Stimulated activated naive CD8-positive, alpha-beta T cell treated with anti-CD3 and anti-CD28 coated beads, Interleukin-15, Interleukin-2, amounts not matched to agents 100 ng/mL and 50 ng/mL, for 24 hours (primary cell): ENCODE data around the gene TRIM32.

Experiments
- H3K27ac Mint-ChIP-seq: one replicate; pipeline ENCODE4 v1.8.0; 2021; ENCODE audit warnings: mild to moderate bottlenecking, mixed read lengths
- H3K27me3 Mint-ChIP-seq: one replicate; pipeline ENCODE4 v1.8.0; 2021; ENCODE audit warnings: mixed read lengths
- H3K36me3 Mint-ChIP-seq: one replicate; pipeline ENCODE4 v1.8.0; 2021; ENCODE audit warnings: low read depth, mixed read lengths
- H3K4me1 Mint-ChIP-seq: one replicate; pipeline ENCODE4 v1.8.0; 2021; ENCODE audit warnings: low read depth, mixed read lengths
- H3K4me3 Mint-ChIP-seq: one replicate; pipeline ENCODE4 v1.8.0; 2021; ENCODE audit warnings: mild to moderate bottlenecking, mixed read lengths
- H3K9me3 Mint-ChIP-seq: one replicate; pipeline ENCODE4 v1.8.0; 2021; ENCODE audit warnings: mixed read lengths

The TRIM32 gene, protein sequence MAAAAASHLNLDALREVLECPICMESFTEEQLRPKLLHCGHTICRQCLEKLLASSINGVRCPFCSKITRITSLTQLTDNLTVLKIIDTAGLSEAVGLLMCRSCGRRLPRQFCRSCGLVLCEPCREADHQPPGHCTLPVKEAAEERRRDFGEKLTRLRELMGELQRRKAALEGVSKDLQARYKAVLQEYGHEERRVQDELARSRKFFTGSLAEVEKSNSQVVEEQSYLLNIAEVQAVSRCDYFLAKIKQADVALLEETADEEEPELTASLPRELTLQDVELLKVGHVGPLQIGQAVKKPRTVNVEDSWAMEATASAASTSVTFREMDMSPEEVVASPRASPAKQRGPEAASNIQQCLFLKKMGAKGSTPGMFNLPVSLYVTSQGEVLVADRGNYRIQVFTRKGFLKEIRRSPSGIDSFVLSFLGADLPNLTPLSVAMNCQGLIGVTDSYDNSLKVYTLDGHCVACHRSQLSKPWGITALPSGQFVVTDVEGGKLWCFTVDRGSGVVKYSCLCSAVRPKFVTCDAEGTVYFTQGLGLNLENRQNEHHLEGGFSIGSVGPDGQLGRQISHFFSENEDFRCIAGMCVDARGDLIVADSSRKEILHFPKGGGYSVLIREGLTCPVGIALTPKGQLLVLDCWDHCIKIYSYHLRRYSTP

DNA sequence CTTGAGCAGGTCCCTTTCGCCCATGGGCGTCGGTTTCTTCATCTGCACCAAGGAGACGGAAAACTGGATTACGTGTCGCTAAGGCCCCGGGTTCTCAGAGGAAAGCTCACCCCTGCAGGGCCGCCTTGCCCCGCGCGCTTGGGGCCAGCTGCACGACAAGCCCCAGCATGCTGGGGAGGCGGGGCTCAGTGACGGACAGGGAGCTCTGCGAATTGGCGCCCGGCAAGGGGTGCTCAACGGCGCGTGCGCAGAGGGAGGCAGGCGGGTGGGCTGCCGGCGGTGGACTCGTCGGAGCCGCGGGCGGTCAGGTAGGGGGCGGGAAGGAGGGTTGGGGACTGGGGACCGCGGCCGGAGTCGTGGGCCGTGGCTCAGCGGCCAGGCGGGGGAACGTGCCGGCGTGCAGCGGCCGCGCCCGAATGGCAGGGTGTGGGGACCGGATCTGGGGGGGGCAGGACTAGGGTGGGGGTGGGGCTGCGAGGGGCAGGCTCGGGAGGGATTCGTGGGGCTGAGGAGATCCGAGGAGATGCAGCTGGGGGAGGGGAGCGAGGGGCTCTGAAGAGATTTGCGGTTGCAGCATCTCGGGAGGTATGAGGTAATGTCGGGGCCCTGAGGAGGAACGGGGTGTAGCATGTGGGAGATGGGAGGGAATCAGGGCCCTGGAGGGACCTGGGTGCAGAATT, at the start of gene TRIM32:
TRIM32 (plus strand) TSS at position 232 of the 680 bp plus-strand sequence. CDS start 10,438 bp downstream, outside the sequence.
- peaks cover 59% of the 10 kb centered on the region for H3K4me1 Mint-ChIP-seq
- H3K27me3 Mint-ChIP-seq = no peaks in the 10 kb centered on the region
- H3K4me3 Mint-ChIP-seq = peak within 1 kb of the TSS; percentile 90
- no peaks in the 10 kb centered on the region for H3K9me3 Mint-ChIP-seq
- H3K36me3 Mint-ChIP-seq = peaks cover 9% of the 10 kb centered on the region
- H3K27ac Mint-ChIP-seq = peak within 1 kb of the TSS; percentile 87

DNA sequence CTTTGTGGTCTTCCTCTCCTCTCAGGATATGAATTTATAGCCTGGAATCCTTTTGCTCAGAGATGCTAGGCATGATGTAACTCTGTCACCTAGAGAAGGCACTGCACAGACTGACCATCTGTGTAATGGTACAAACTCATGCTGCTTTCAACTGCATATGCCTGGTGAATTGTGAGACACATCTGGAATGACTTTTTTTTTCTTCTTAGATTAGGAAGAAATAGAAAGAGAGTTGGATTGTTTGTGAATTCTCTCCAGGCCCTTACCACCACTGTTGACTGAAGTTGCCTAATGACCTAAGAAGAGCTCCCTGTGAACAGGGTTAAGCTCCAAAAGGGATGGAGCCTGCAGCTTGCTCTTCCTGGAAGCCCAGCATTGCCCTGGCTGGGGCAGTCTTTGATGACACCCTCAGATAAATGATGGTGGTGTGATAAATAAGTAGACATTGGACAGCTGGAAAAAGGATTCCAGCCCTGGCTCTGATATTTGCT, 47.8 kb upstream of the TRIM32 start:
- H3K27ac Mint-ChIP-seq = no peak overlapping the region
- H3K9me3 Mint-ChIP-seq = no peaks in the 10 kb centered on the region
- H3K36me3 Mint-ChIP-seq = peaks cover 3% of the 10 kb centered on the region
- H3K27me3 Mint-ChIP-seq = no peaks in the 10 kb centered on the region
- no peak overlapping the region for H3K4me3 Mint-ChIP-seq
- H3K4me1 Mint-ChIP-seq = no peaks in the 10 kb centered on the region

DNA sequence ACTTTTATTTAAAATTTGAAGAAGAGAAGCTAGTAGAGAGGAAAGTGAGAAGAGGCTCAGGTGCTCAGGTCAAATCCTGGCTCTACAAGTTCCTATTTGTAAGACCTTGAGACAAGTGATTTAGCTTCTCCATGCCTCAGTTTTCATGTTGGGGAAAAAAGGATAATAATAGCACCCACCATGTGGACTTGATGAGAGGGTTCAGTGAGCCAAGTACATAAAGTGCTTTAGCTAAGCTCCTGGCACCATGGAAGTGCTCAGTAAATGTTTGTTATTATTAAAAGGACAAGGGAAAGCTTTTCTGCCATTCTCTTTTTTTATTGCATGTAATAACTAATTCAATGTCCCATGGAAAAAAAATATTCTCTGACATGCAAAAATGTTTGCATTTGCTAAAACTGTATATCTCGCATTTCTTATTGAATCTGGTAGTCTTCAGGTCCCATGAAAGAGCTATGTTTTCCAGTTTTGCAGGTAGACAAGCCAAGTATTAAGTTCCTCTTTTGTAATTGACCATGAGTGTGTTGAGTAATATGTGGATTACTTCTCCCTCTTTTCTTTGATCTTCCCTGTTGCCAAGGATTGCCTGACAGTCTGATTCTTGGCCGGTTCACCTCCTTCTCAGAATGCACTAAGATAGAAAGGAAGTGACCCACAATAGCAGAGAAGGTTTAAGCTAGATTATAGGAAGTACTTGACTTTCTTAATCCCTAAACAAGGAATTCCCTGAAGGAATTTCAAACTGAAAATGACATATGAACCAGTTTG, 45.6 kb upstream of the TRIM32 start:
- Mint-ChIP-seq H3K36me3 (no peaks in the 10 kb centered on the region), H3K4me1 (no peaks in the 10 kb centered on the region)

GRCh38 chr9:116643691-116644090, 43.4 kb upstream of the TRIM32 start:
- no peaks in the 10 kb centered on the region for H3K4me1 Mint-ChIP-seq

More for the DNA sequence above, 45.6 kb upstream of the TRIM32 start:
- no peak overlapping the region for H3K4me3 Mint-ChIP-seq
- H3K9me3 Mint-ChIP-seq = no peaks in the 10 kb centered on the region
- no peaks in the 10 kb centered on the region for H3K27me3 Mint-ChIP-seq
- no peak overlapping the region for H3K27ac Mint-ChIP-seq

DNA sequence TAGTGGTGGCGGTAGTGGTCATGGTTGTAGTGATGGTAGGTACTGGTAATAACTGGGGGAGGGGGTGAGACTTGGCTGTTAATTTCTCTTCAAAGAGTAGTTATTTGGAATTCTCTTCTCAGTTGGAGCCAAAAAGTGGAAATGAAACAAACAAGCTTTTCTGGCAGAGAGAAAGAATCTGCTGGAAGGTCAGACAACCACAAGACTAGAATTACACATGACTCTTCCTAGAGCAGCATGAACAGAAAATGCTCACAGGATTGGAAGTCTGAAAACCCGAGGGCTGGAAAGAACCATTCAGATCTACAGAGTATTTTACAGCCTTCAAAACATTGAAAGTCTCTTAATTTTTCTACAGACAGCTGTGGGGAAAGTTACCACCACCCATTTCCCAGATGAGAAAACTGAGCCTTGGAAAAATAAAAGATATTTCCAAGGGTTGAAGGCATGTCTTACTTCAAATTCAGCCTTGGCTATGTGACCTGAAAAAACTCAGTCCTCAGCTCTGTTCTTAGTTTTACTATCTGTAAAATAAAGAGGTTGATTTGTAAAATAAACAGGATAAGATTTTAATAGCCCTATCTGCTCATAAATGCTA, 42.9 kb upstream of the TRIM32 start:
- Mint-ChIP-seq H3K4me3 (no peak overlapping the region), H3K9me3 (no peaks in the 10 kb centered on the region), H3K27me3 (no peaks in the 10 kb centered on the region), H3K27ac (no peak overlapping the region), H3K4me1 (no peaks in the 10 kb centered on the region), H3K36me3 (peaks cover 7% of the 10 kb centered on the region)

More at GRCh38 chr9:116643691-116644090, 43.4 kb upstream of the TRIM32 start:
- Mint-ChIP-seq H3K9me3 (no peaks in the 10 kb centered on the region), H3K27me3 (no peaks in the 10 kb centered on the region), H3K36me3 (peaks cover 4% of the 10 kb centered on the region), H3K4me3 (no peak overlapping the region), H3K27ac (no peak overlapping the region)

- H3K27ac Mint-ChIP-seq = no peak overlapping the region
- no peaks in the 10 kb centered on the region for H3K27me3 Mint-ChIP-seq
- H3K4me1 Mint-ChIP-seq = no peaks in the 10 kb centered on the region
- H3K9me3 Mint-ChIP-seq = no peaks in the 10 kb centered on the region
- peaks cover 14% of the 10 kb centered on the region for H3K36me3 Mint-ChIP-seq
- no peak overlapping the region for H3K4me3 Mint-ChIP-seq
Observed at GRCh38 chr9:116646661-116647514, 40.2 kb upstream of the TRIM32 start.

- Mint-ChIP-seq H3K4me3 (no peak overlapping the region), H3K27me3 (no peaks in the 10 kb centered on the region), H3K4me1 (no peaks in the 10 kb centered on the region), H3K27ac (no peak overlapping the region), H3K9me3 (no peaks in the 10 kb centered on the region), H3K36me3 (peaks cover 14% of the 10 kb centered on the region)
Observed at GRCh38 chr9:116647515-116647809, 39.6 kb upstream of the TRIM32 start.

- Mint-ChIP-seq H3K36me3 (peaks cover 10% of the 10 kb centered on the region), H3K27me3 (no peaks in the 10 kb centered on the region), H3K9me3 (no peaks in the 10 kb centered on the region), H3K4me3 (no peak overlapping the region), H3K4me1 (no peaks in the 10 kb centered on the region), H3K27ac (no peak overlapping the region)
Observed at GRCh38 chr9:116653348-116654058, 33.6 kb upstream of the TRIM32 start.

DNA sequence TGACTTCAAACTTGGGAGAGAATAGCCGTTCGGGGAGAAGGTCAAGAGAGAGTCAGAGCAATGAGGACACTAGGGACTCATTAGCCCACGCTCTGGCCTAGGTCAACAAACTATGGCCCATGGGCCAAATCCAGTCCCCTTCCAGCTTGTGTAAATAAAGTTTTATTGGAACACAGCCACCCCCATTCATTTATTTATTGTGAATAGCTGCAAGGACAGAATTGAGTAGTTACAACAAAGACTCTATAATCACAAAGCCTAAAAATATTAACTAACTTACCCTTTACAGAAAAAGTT, 33.1 kb upstream of the TRIM32 start:
- H3K4me1 Mint-ChIP-seq = no peaks in the 10 kb centered on the region
- H3K36me3 Mint-ChIP-seq = peaks cover 8% of the 10 kb centered on the region
- no peaks in the 10 kb centered on the region for H3K9me3 Mint-ChIP-seq
- no peak overlapping the region for H3K4me3 Mint-ChIP-seq
- H3K27ac Mint-ChIP-seq = no peak overlapping the region
- no peaks in the 10 kb centered on the region for H3K27me3 Mint-ChIP-seq

GRCh38 chr9:116656501-116656971, 30.6 kb upstream of the TRIM32 start:
- Mint-ChIP-seq H3K36me3 (no peaks in the 10 kb centered on the region), H3K27me3 (no peaks in the 10 kb centered on the region), H3K4me3 (no peak overlapping the region), H3K9me3 (no peaks in the 10 kb centered on the region), H3K4me1 (no peaks in the 10 kb centered on the region), H3K27ac (no peak overlapping the region)

GRCh38 chr9:116656977-116657376, 30.1 kb upstream of the TRIM32 start:
- no peaks in the 10 kb centered on the region for H3K4me1 Mint-ChIP-seq
- H3K9me3 Mint-ChIP-seq = no peaks in the 10 kb centered on the region
- H3K36me3 Mint-ChIP-seq = no peaks in the 10 kb centered on the region
- H3K4me3 Mint-ChIP-seq = no peak overlapping the region
- no peaks in the 10 kb centered on the region for H3K27me3 Mint-ChIP-seq
- H3K27ac Mint-ChIP-seq = no peak overlapping the region

- Mint-ChIP-seq H3K4me3 (no peak overlapping the region), H3K4me1 (no peaks in the 10 kb centered on the region), H3K27ac (no peak overlapping the region), H3K36me3 (no peaks in the 10 kb centered on the region), H3K9me3 (no peaks in the 10 kb centered on the region), H3K27me3 (no peaks in the 10 kb centered on the region)
Observed at GRCh38 chr9:116658265-116658664, 28.8 kb upstream of the TRIM32 start.
